Stimulated activated CD4-positive, alpha-beta T cell treated with anti-CD3 and anti-CD28 coated beads, Interleukin-12 subunit alpha, Interleukin-12 subunit beta, amount 100 ng/mL, for 4 hours (primary cell): ENCODE results near the gene RPL39.
A peak's percentile ranks its signal among the peaks of the same experiment; 100 is the strongest.
"Not testable (repeated sequence)": the region's sequence is repeated elsewhere in the genome, so short reads cannot be mapped to it uniquely, and the experiment has no call there.

ENCODE experiments used
- DNase-seq: peaks from one replicate; pipeline ENCODE4 v3.0.0-alpha.2; 2020

Gene RPL39

GRCh38 chrX:119791437-119792231 lies at the start of gene RPL39:
Gene RPL39 (minus strand): TSS chrX:119791630. CDS start chrX:119791576, 54 bp downstream.
- peak; percentile 68 for DNase-seq

GRCh38 chrX:119833905-119834304 lies 42.5 kb upstream of the RPL39 start:
- no peak for DNase-seq

- DNase-seq, result no peak
Observed at GRCh38 chrX:119828446-119828845, 37.0 kb upstream of the RPL39 start.

- no peak for DNase-seq
Observed at GRCh38 chrX:119826399-119826959, 35.0 kb upstream of the RPL39 start.

GRCh38 chrX:119824221-119824620 lies 32.8 kb upstream of the RPL39 start:
- not testable (repeated sequence) for DNase-seq

- not testable (repeated sequence) for DNase-seq
Observed at GRCh38 chrX:119821703-119822102, 30.3 kb upstream of the RPL39 start.

- DNase-seq, result no peak
Observed at GRCh38 chrX:119817130-119817690, 25.8 kb upstream of the RPL39 start.

GRCh38 chrX:119816300-119816699 lies 24.9 kb upstream of the RPL39 start:
- DNase-seq, result no peak

- no peak for DNase-seq
Observed at GRCh38 chrX:119809185-119809666, 17.8 kb upstream of the RPL39 start.

- not testable (repeated sequence) for DNase-seq
Observed at GRCh38 chrX:119808461-119808860, 17.0 kb upstream of the RPL39 start.

- no peak for DNase-seq
Observed at GRCh38 chrX:119802546-119802945, 11.1 kb upstream of the RPL39 start.

GRCh38 chrX:119801253-119802221 lies 10.1 kb upstream of the RPL39 start:
- no peak for DNase-seq

GRCh38 chrX:119790977-119791436 lies 423 bp downstream of the RPL39 start:
- DNase-seq, result peak; percentile 40

GRCh38 chrX:119784747-119785446 lies 6.5 kb downstream of the RPL39 start:
- peak; percentile 33 for DNase-seq

- no peak for DNase-seq
Observed at GRCh38 chrX:119783026-119783425, 8.4 kb downstream of the RPL39 start.

GRCh38 chrX:119778829-119779228 lies 12.6 kb downstream of the RPL39 start:
- no peak for DNase-seq

GRCh38 chrX:119775517-119776238 lies 15.8 kb downstream of the RPL39 start:
- DNase-seq, result no peak

GRCh38 chrX:119769388-119769787 lies 22.0 kb downstream of the RPL39 start:
- not testable (repeated sequence) for DNase-seq

- DNase-seq, result not testable (repeated sequence)
Observed at GRCh38 chrX:119768436-119768835, 23.0 kb downstream of the RPL39 start.

- DNase-seq, result no peak
Observed at GRCh38 chrX:119763836-119764387, 27.5 kb downstream of the RPL39 start.

GRCh38 chrX:119763181-119763580 lies 28.2 kb downstream of the RPL39 start:
- no peak for DNase-seq
